Osteoblast (primary cell): ENCODE results near the gene PNP. TPM values are rescaled to one million over a fixed set of nuclear protein-coding genes. Genes with fewer than 3 reads are reported as not detected.
A peak's percentile ranks its signal among the peaks of the same experiment; 100 is the strongest.
"Not testable (repeated sequence)": the region's sequence is repeated elsewhere in the genome, so short reads cannot be mapped to it uniquely, and the experiment has no call there.

Experiments
- DNase-seq: peaks from one replicate; pipeline ENCODE4 v3.0.0; 2011; ENCODE audit warnings: low spot score, mixed read lengths; ENCODE audit not compliant: insufficient read length; ENCODE audit errors: missing footprints
- H2AFZ ChIP-seq: 2 replicates; pipeline ENCODE4 v1.6.0; 2011; ENCODE audit warnings: mild to moderate bottlenecking, low read length
- H3K27ac ChIP-seq: 2 replicates; pipeline ENCODE4 v1.5.1; 2011; ENCODE audit warnings: mild to moderate bottlenecking, low read depth, low read length, moderate library complexity
- H3K27me3 ChIP-seq: 2 replicates; pipeline ENCODE4 v1.6.0; 2012; ENCODE audit warnings: mild to moderate bottlenecking, control low read depth, inconsistent platforms, low read length, moderate library complexity; ENCODE audit not compliant: insufficient read depth
- H3K36me3 ChIP-seq: 2 replicates; pipeline ENCODE4 v1.5.1; 2011; ENCODE audit warnings: mild to moderate bottlenecking, low read length, control low read depth, moderate library complexity; ENCODE audit not compliant: insufficient read depth
- H3K4me1 ChIP-seq: 2 replicates; pipeline ENCODE4 v1.5.1; 2011; ENCODE audit warnings: mild to moderate bottlenecking, low read length, control low read depth, moderate library complexity; ENCODE audit not compliant: insufficient read depth
- H3K4me2 ChIP-seq: 2 replicates; pipeline ENCODE4 v1.6.0; 2011; ENCODE audit warnings: mild to moderate bottlenecking, low read length; ENCODE audit not compliant: insufficient read depth
- H3K4me3 ChIP-seq: fragments of 200-600 bp; sonication (generic); 3 replicates; pipeline ENCODE4 v1.5.1; 2012; ENCODE audit warnings: mild to moderate bottlenecking, low read length, inconsistent platforms; ENCODE audit not compliant: insufficient read depth
- H3K79me2 ChIP-seq: 2 replicates; pipeline ENCODE4 v1.6.0; 2012; ENCODE audit warnings: mild to moderate bottlenecking, low read length, control low read depth, inconsistent platforms; ENCODE audit not compliant: insufficient read depth
- H3K9me3 ChIP-seq: 2 replicates; pipeline ENCODE4 v1.5.1; 2011; ENCODE audit warnings: low read depth, low read length, control low read depth
- H4K20me1 ChIP-seq: 2 replicates; pipeline ENCODE4 v1.6.0; 2012; ENCODE audit warnings: mild to moderate bottlenecking, low read length, control low read depth; ENCODE audit not compliant: insufficient read depth
- CTCF ChIP-seq: IDR thresholded peaks from 2 replicates; pipeline ENCODE4 v1.5.1; 2011; ENCODE audit warnings: mild to moderate bottlenecking, low read depth, low read length, moderate library complexity; ENCODE audit errors: extremely low read depth
- total RNA-seq: library from RNA; depleted of rRNA; stranded (reverse); fragments of >200 nt; gene quantifications from 2 replicates; pipeline ENCODE4 v1.2.3, GENCODE V29; 2012

PNP gene
- total RNA-seq, 1 donor: 29.7 TPM

- TF ChIP-seq CTCF: no peak
- Histone ChIP-seq H2AFZ (peak overlapping the region; percentile 27), H3K4me2 (no peak overlapping the region), H3K27ac (no peak overlapping the region), H3K79me2 (no peaks in the 10 kb centered on the region), H4K20me1 (no peaks in the 10 kb centered on the region), H3K4me1 (peaks cover 3% of the 10 kb centered on the region), H3K27me3 (no peaks in the 10 kb centered on the region), H3K4me3 (no peak overlapping the region), H3K36me3 (no peaks in the 10 kb centered on the region), H3K9me3 (no peaks in the 10 kb centered on the region)
- no peak for DNase-seq
Measured at GRCh38 chr14:20499108-20499507, 29.9 kb downstream of the PNP start.

- no peak for TF ChIP-seq CTCF
- H2AFZ ChIP-seq: no peak overlapping the region
- H3K4me1 ChIP-seq: peaks cover 3% of the 10 kb centered on the region
- no peak overlapping the region for H3K27ac ChIP-seq
- no peak overlapping the region for H3K4me2 ChIP-seq
- DNase-seq: no peak
- no peak overlapping the region for H3K4me3 ChIP-seq
- no peaks in the 10 kb centered on the region for H3K27me3 ChIP-seq
- H3K79me2 ChIP-seq: no peaks in the 10 kb centered on the region
- no peaks in the 10 kb centered on the region for H3K36me3 ChIP-seq
- no peaks in the 10 kb centered on the region for H4K20me1 ChIP-seq
- H3K9me3 ChIP-seq: no peaks in the 10 kb centered on the region
Measured at GRCh38 chr14:20499881-20500280, 30.7 kb downstream of the PNP start.

- no peak for TF ChIP-seq CTCF
- Histone ChIP-seq H3K79me2 (no peaks in the 10 kb centered on the region), H2AFZ (no peak overlapping the region), H3K4me2 (no peak overlapping the region), H4K20me1 (no peaks in the 10 kb centered on the region), H3K4me3 (no peak overlapping the region), H3K27ac (no peak overlapping the region), H3K36me3 (no peaks in the 10 kb centered on the region), H3K4me1 (peaks cover 3% of the 10 kb centered on the region), H3K9me3 (no peaks in the 10 kb centered on the region), H3K27me3 (no peaks in the 10 kb centered on the region)
- DNase-seq: peak; percentile 74
Measured at GRCh38 chr14:20501346-20501745, 32.1 kb downstream of the PNP start.

- no peaks in the 10 kb centered on the region for H3K79me2 ChIP-seq
- H3K9me3 ChIP-seq: no peaks in the 10 kb centered on the region
- no peaks in the 10 kb centered on the region for H3K27me3 ChIP-seq
- no peak for TF ChIP-seq CTCF
- no peak overlapping the region for H3K4me2 ChIP-seq
- no peak overlapping the region for H3K27ac ChIP-seq
- peaks cover 3% of the 10 kb centered on the region for H3K4me1 ChIP-seq
- no peak overlapping the region for H3K4me3 ChIP-seq
- H3K36me3 ChIP-seq: no peaks in the 10 kb centered on the region
- no peaks in the 10 kb centered on the region for H4K20me1 ChIP-seq
- no peak for DNase-seq
- H2AFZ ChIP-seq: no peak overlapping the region
Measured at GRCh38 chr14:20503898-20504297, 34.7 kb downstream of the PNP start.

- H3K4me1 ChIP-seq, H3K27me3 ChIP-seq, H3K4me2 ChIP-seq, H3K4me3 ChIP-seq, DNase-seq, H3K9me3 ChIP-seq, H3K79me2 ChIP-seq, H3K36me3 ChIP-seq, H4K20me1 ChIP-seq, H3K27ac ChIP-seq, H2AFZ ChIP-seq: not testable (repeated sequence)
Measured at GRCh38 chr14:20506276-20506675, 37.1 kb downstream of the PNP start.

- H3K4me2 ChIP-seq, DNase-seq, H3K36me3 ChIP-seq, H3K27me3 ChIP-seq, H3K79me2 ChIP-seq, H3K4me3 ChIP-seq, H3K9me3 ChIP-seq, H4K20me1 ChIP-seq, H3K27ac ChIP-seq, H3K4me1 ChIP-seq, H2AFZ ChIP-seq: not testable (repeated sequence)
Measured at GRCh38 chr14:20506752-20507151, 37.5 kb downstream of the PNP start.
